Measurements from ENCODE around the gene GPN1. TPM values are rescaled to one million over a fixed set of nuclear protein-coding genes. Genes with fewer than 3 reads are reported as not detected.

The GPN1 gene
- total and polyA plus RNA-seq, 2 of the 8 experiments (the other 6 are each of a cell fraction or from before 2014, with no cell fraction given) = 38.7 to 43.5 TPM

DNA sequence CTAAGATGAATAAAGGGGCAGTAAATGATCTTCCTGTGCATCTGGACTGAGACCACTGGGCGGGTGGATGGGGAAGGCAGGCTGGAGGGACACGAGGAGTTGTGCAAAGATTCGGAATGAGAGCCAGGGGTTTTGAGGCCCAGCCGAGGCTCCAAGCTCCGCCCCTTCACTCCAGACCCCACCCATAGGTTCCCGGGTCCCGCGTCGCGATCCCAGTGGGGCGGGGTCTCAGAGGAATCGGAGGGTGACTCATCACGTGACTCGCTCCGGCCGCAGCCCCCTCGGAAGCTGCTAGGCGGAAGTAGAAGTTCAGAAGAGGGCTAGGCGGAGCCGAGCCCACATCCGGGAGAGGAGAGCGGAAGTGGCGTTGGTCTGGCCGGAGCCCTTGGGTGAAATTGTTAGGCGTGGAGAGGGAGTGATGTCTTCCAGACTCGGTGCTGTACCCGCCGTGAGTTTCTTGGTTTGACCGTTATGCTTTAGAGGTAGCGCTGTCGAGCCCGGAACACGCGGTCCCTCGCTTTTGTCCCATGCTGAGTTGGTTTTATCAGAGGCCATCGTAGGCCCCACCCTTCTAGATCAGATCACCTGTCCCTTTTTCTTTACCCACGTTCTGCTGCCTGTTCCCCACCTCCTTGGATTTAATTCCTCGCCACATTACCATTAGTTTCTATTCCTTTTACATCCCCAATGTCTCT lies 46.0 kb upstream of the GPN1 start, which contains the start of gene ZNF512:
TSS of gene ZNF512 (plus strand) at position 348 of the 695 bp plus-strand sequence. CDS start at position 419, 71 bp downstream.
- H3K4me2 ChIP-seq (ENCODE audit: insufficient read depth in 1 of 2, low read depth in 2 of 2, low read length in 2 of 2) = peak within 1 kb of the TSS; percentile 85 to 88
- peak within 1 kb of the TSS; percentile 40 to 85 (median 62) for H3K9ac ChIP-seq (replicated peaks in 1 of 4; ENCODE audit: extremely low read depth in 1 of 4, low read depth in 3 of 4, low read length in 3 of 4)
- H3K23me2 ChIP-seq (ENCODE audit: low read depth, low read length) = peaks cover 5% of the 10 kb centered on the region; the same call in 1 of the 2 replicates
- H2AFZ ChIP-seq (ENCODE audit: low read length) = peak within 1 kb of the TSS; percentile 9; the same call in 1 of the 2 replicates
- H2BK120ac ChIP-seq (replicated peaks; ENCODE audit: low read depth, low read length) = no peak within 1 kb of the TSS
- H3K27ac ChIP-seq (ENCODE audit: low read depth, low read length) = peak within 1 kb of the TSS; percentile 13; the same call in 1 of the 2 replicates
- H2BK15ac ChIP-seq (ENCODE audit: low read length) = no peak within 1 kb of the TSS; the same call in 1 of the 2 replicates
- H3K23ac ChIP-seq (ENCODE audit: insufficient read length) = no peak within 1 kb of the TSS
- H3K4me3 ChIP-seq (ENCODE audit: extremely low read depth in 1 of 4, insufficient read depth in 2 of 4, low read depth in 3 of 4, low read length in 4 of 4) = peak within 1 kb of the TSS; percentile 68 to 92 (median 82)
- H3K56ac ChIP-seq (replicated peaks; ENCODE audit: insufficient read length, low read depth, low read length) = no peak within 1 kb of the TSS
- H3K36me3 ChIP-seq (ENCODE audit: control insufficient read depth in 2 of 4, insufficient read depth in 4 of 4, low read length in 3 of 4) = no peaks in the 10 kb centered on the region
- no peaks in the 10 kb centered on the region; a peak in 2 of 7 replicates for H3K4me1 ChIP-seq (replicated peaks in 1 of 4; ENCODE audit: control insufficient read depth in 3 of 4, insufficient read depth in 4 of 4, low read length in 3 of 4)
- no peak for FAIRE-seq
- H4K8ac ChIP-seq (ENCODE audit: extremely low read depth, insufficient read depth, low read length) = peak within 1 kb of the TSS; percentile 84
- 31% methylated on average over 38 of the region's 38 CpGs; no CpG with 5 or more reads in 1 of the 2 experiments for WGBS, 2 experiments (ENCODE audit: extremely low coverage in 1 of 2, insufficient coverage in 1 of 2, insufficient read length in 1 of 2, insufficient replicate concordance in 2 of 2, low coverage in 1 of 2, low lambda C conversion rate in 2 of 2, missing lambda C conversion rate in 1 of 2)
- H3K27me3 ChIP-seq (replicated peaks in 1 of 4; ENCODE audit: control insufficient read depth in 3 of 4, extremely low read depth in 1 of 4, insufficient read depth in 3 of 4, low read length in 3 of 4) = peaks cover 0 to 3% (median 0%) of the 10 kb centered on the region in 4 experiments; a peak in 4 of 7 replicates
- POLR2A ChIA-PET (ENCODE audit: partially characterized antibody) = interaction anchor here (0.6 to 2.2 kb wide), 7 partner anchors 11 to 203 kb away, joined by 3 to 12 read pairs (median 4); partner anchors contain the start of genes CCDC121, GPN1, SLC4A1AP and SUPT7L
- peaks cover 5 to 11% of the 10 kb centered on the region in 2 experiments; a peak in 1 of 4 replicates for H3K9me3 ChIP-seq (ENCODE audit: insufficient read depth in 2 of 2, low read depth in 1 of 2, low read length in 1 of 2)
- CTCF ChIA-PET (ENCODE audit: partially characterized antibody) = no interaction called here
- H3K14ac ChIP-seq (ENCODE audit: insufficient read length) = no peak within 1 kb of the TSS
- peaks cover 22 to 49% of the 10 kb centered on the region in 2 experiments for H3K79me2 ChIP-seq (ENCODE audit: control insufficient read depth in 1 of 2, insufficient read depth in 2 of 2, low read length in 2 of 2)
- H4K5ac ChIP-seq (ENCODE audit: insufficient read length, low read depth, low read length) = no peak within 1 kb of the TSS
- H4K20me1 ChIP-seq (replicated peaks in 1 of 2; ENCODE audit: control insufficient read depth in 1 of 2, insufficient read depth in 2 of 2, low read length in 2 of 2) = peaks cover 3% of the 10 kb centered on the region in 2 experiments
- H3K4ac ChIP-seq (replicated peaks; ENCODE audit: insufficient read length, low read depth, low read length) = no peak within 1 kb of the TSS
- no peak within 1 kb of the TSS for H3K18ac ChIP-seq (ENCODE audit: extremely low read depth, low read length)
- H2BK5ac ChIP-seq (ENCODE audit: low read depth, low read length) = peak within 1 kb of the TSS; percentile 48; the same call in 1 of the 2 replicates
- H2AK5ac ChIP-seq (ENCODE audit: low read depth, low read length) = no peak within 1 kb of the TSS; the same call in 1 of the 2 replicates
- H3K79me1 ChIP-seq (ENCODE audit: low read depth, low read length) = 0 out of 2 replicates have a peak, but pooled peaks cover 2% of the 10 kb centered on the region
- H2BK20ac ChIP-seq (ENCODE audit: low read length) = no peak within 1 kb of the TSS
- DNase-seq (ENCODE audit: low read depth in 1 of 2, low spot score in 2 of 2) = peak; percentile 87 to 93
- H2BK12ac ChIP-seq (ENCODE audit: low read depth, low read length) = no peak within 1 kb of the TSS
- H4K91ac ChIP-seq (replicated peaks; ENCODE audit: insufficient read length, low read length) = no peak within 1 kb of the TSS
- TF ChIP-seq GTF2F1 (IDR thresholded peaks at IDR 0.05; ENCODE audit: borderline replicate concordance, low read depth, low read length) (no peak), POLR2AphosphoS5 (IDR thresholded peaks at IDR 0.05; ENCODE audit: low read depth, low read length) (peak; percentile 49)
- TF ChIP-seq, protein P1, sequence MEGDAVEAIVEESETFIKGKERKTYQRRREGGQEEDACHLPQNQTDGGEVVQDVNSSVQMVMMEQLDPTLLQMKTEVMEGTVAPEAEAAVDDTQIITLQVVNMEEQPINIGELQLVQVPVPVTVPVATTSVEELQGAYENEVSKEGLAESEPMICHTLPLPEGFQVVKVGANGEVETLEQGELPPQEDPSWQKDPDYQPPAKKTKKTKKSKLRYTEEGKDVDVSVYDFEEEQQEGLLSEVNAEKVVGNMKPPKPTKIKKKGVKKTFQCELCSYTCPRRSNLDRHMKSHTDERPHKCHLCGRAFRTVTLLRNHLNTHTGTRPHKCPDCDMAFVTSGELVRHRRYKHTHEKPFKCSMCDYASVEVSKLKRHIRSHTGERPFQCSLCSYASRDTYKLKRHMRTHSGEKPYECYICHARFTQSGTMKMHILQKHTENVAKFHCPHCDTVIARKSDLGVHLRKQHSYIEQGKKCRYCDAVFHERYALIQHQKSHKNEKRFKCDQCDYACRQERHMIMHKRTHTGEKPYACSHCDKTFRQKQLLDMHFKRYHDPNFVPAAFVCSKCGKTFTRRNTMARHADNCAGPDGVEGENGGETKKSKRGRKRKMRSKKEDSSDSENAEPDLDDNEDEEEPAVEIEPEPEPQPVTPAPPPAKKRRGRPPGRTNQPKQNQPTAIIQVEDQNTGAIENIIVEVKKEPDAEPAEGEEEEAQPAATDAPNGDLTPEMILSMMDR (IDR thresholded peaks at IDR 0.05; ENCODE audit: control extremely low read depth in 1 of 3, insufficient read depth in 1 of 3, low read depth in 1 of 3, low read length in 3 of 3) = no peak
- TF ChIP-seq, protein P2, sequence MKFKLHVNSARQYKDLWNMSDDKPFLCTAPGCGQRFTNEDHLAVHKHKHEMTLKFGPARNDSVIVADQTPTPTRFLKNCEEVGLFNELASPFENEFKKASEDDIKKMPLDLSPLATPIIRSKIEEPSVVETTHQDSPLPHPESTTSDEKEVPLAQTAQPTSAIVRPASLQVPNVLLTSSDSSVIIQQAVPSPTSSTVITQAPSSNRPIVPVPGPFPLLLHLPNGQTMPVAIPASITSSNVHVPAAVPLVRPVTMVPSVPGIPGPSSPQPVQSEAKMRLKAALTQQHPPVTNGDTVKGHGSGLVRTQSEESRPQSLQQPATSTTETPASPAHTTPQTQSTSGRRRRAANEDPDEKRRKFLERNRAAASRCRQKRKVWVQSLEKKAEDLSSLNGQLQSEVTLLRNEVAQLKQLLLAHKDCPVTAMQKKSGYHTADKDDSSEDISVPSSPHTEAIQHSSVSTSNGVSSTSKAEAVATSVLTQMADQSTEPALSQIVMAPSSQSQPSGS (IDR thresholded peaks at IDR 0.05; ENCODE audit: low read length) = no peak
- TF ChIP-seq, protein P3, sequence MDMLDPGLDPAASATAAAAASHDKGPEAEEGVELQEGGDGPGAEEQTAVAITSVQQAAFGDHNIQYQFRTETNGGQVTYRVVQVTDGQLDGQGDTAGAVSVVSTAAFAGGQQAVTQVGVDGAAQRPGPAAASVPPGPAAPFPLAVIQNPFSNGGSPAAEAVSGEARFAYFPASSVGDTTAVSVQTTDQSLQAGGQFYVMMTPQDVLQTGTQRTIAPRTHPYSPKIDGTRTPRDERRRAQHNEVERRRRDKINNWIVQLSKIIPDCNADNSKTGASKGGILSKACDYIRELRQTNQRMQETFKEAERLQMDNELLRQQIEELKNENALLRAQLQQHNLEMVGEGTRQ (IDR thresholded peaks at IDR 0.05; ENCODE audit: low read length) = peak; percentile 92
